Iris pigment epithelial cell (primary cell): Measurements from ENCODE around the gene TBATA.

Source experiments
- DNase-seq: peaks from one replicate; pipeline ENCODE4 v3.0.0-alpha.2; 2011; ENCODE audit warnings: low read depth

Gene TBATA

GRCh38 chr10:70761727-70762350, 23.3 kb downstream of the TBATA start:
- no peak for DNase-seq

GRCh38 chr10:70761031-70761601, 24.1 kb downstream of the TBATA start:
- peak; percentile 20 for DNase-seq

GRCh38 chr10:70760271-70760787, 24.8 kb downstream of the TBATA start:
- no peak for DNase-seq

- DNase-seq: no peak
Observed at GRCh38 chr10:70759781-70760180, 25.4 kb downstream of the TBATA start.

GRCh38 chr10:70758757-70759514, 26.2 kb downstream of the TBATA start:
- DNase-seq: peak; percentile 62

- DNase-seq: no peak
Observed at GRCh38 chr10:70757856-70758255, 27.3 kb downstream of the TBATA start.

DNA sequence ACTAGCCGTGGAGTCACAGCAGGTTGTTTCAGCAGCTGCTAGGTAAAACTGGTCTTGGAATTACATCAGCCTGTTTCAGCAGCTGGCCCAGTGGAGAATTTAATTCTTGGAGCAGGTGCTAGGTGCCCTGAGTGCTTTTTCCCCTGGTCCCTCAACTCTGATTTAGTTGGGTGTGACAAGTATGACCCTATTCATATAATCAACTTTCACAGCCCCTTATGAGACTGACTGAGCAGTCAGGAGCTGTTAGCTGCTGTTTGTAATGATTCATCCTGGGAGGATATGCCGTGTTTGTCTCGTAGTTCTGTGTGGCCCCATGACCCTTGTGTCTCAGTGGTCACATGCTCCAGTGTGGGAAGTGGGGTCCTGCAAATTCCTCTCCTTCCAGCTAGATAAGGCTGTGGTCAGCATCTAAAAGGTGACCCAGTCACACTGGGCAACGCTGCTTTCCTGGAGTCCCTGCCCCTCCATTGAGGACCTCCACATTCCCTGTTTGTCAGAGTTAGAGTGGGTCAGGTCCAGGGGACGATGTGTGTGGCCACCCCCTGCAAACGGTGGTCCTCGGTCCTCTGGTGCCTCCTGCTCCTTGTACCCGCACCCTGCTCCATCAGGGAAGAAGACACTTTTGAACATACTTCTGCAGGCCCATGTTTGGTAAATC, 28.3 kb downstream of the TBATA start:
- peak; percentile 68 for DNase-seq

GRCh38 chr10:70753841-70754621, 31.1 kb downstream of the TBATA start:
- peak; percentile 61 for DNase-seq

- no peak for DNase-seq
Observed at GRCh38 chr10:70753026-70753663, 32.0 kb downstream of the TBATA start.

DNA sequence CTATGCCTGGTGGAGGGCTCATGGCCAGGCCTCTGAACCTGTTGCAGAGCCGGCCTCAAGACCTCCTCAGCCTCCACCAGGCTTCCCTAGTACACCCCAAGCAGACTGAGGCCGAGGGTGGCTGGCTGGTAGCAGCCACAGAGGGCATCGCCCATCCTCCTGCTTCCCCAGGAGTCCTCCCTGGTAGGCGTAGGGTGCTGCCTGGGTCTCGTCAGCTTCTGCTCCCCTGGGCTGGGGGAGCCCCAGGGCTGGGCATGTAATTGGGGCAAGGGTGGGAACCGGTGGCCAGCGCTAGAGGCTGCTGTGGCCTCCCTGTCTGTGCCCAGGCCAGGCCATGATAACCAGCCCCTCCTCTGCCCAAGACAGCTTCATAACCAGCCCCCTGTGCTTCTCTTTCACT, 32.6 kb downstream of the TBATA start:
- no peak for DNase-seq

DNA sequence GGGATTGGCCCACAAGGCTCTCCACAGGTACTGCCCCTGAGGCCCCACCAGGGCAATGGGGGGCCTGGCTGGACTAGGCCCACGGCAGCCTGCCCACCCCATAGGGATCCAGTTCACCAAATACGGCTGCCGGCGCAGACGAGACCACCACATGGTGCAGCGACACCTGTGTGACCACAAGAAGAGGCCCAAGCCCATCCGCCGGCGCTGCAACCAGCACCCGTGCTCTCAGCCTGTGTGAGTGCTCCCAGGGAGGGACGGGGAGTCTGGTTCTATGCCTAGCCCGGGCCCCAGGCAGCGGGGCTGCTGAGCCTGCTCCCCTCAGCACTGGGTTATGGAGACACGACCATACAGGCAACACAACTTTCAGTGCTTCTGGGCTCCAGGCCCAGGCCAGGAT, 33.2 kb downstream of the TBATA start:
- no peak for DNase-seq

- DNase-seq: no peak
Observed at GRCh38 chr10:70751356-70751755, 33.8 kb downstream of the TBATA start.

GRCh38 chr10:70750156-70750703, 34.9 kb downstream of the TBATA start:
- DNase-seq: no peak

GRCh38 chr10:70749756-70750155, 35.4 kb downstream of the TBATA start:
- DNase-seq: no peak

- DNase-seq: no peak
Observed at GRCh38 chr10:70748801-70749573, 36.2 kb downstream of the TBATA start.

DNA sequence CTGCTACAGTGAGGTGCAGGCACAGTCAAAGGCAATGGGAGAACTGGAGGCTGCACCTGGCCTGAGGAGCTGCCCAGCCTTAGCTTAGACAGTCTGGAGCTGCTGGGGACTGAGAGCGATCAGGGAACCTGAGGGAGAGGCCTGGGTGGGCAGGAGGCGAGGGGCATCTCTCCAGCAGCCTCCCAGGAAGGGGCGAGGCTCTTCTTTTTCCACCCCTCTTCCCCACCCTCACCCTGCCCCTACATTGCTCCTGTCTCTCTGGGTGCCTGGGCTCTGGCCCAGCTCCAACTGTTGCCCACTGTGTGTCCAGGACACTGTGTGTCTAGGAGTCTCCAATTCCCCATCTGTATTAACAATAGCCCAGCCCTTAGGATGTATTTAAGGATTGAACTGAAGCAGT, 36.9 kb downstream of the TBATA start:
- no peak for DNase-seq

- no peak for DNase-seq
Observed at GRCh38 chr10:70747192-70747965, 37.8 kb downstream of the TBATA start.

DNA sequence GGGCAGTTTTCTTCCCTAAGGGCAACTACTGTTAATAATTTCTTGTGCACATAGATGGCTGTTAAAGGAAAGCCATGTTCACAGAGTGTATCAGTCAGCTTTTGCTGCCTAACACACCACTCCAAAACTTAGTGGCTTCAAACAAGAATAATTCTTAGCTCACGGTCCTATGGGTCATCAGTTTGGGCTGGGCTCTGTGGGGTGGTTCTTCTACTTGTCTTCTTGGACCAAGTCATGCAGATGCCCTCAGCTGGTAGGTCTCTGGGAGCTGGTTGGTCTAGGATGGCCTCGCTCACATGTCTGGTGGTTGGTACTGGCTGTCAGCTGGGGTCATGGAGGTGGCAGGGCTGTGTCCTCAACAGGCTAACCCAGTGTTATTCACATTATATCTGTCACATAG, 39.6 kb downstream of the TBATA start:
- no peak for DNase-seq

DNA sequence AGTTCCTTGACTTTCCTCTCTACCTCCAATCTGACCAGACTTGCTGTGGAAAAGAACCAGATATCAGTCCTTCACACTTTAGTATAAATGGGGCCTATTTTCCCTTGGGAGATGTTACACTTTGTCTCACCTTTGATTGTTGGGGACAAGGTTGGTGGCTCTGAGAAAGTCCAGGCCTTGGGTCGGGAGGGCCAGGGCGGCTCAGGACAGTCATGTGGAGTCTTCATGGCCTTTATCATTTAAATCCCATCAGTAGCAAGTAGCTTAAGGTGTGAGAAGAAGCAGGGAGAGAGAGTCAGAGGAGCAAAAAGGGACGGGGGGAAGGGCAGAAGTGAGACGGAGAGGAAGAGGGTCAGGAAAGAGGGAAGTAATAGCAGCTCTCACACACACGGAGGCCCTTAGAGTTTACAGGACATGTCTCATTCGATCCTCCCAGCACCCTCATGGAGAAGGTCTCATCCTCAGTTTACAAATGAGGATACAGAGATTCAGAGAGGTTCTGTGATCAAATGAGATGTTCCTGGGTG, 40.5 kb downstream of the TBATA start:
- no peak for DNase-seq
